GM12865 (cell line): ENCODE measurements around the gene CCT6B.
"Not testable (repeated sequence)": the region's sequence is repeated elsewhere in the genome, so short reads cannot be mapped to it uniquely, and the experiment has no call there.

Experiments
- DNase-seq: peaks from one replicate; pipeline ENCODE4 v3.0.0; 2010; ENCODE audit warnings: low read depth
- H3K4me3 ChIP-seq: 2 replicates; pipeline ENCODE4 v1.5.1; 2011; ENCODE audit warnings: mild to moderate bottlenecking, low read depth, low read length, control low read depth
- TF ChIP-seq, protein P1 (sequence below): IDR thresholded peaks from 2 replicates; pipeline ENCODE4 v1.5.1; 2011; ENCODE audit warnings: low read length, control low read depth, low read depth, inconsistent platforms; ENCODE audit not compliant: insufficient read depth; ENCODE audit errors: missing control alignments

The CCT6B gene

DNA sequence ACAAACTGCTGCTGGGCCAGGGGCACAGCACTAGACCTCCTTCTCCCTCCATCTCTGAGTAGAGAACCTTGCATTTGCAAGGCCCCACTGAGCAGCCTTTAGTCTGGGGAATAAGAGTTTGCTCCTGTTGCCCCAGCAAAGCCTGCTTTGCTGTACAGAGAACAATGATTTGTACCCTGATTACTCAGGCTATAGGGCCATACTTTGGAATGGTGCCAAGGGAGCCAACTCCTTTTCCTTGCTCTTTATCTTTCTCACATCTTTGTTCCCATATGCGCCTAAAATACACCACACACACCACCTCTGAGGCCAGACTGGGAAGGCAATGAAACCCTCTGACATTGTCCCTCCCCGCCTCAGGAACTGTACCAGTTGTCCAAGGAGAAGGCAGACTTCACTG lies 40.3 kb upstream of the CCT6B start:
- DNase-seq = no peak
- TF ChIP-seq, protein P1, sequence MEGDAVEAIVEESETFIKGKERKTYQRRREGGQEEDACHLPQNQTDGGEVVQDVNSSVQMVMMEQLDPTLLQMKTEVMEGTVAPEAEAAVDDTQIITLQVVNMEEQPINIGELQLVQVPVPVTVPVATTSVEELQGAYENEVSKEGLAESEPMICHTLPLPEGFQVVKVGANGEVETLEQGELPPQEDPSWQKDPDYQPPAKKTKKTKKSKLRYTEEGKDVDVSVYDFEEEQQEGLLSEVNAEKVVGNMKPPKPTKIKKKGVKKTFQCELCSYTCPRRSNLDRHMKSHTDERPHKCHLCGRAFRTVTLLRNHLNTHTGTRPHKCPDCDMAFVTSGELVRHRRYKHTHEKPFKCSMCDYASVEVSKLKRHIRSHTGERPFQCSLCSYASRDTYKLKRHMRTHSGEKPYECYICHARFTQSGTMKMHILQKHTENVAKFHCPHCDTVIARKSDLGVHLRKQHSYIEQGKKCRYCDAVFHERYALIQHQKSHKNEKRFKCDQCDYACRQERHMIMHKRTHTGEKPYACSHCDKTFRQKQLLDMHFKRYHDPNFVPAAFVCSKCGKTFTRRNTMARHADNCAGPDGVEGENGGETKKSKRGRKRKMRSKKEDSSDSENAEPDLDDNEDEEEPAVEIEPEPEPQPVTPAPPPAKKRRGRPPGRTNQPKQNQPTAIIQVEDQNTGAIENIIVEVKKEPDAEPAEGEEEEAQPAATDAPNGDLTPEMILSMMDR = no peak
- H3K4me3 ChIP-seq = no peak overlapping the region

DNA sequence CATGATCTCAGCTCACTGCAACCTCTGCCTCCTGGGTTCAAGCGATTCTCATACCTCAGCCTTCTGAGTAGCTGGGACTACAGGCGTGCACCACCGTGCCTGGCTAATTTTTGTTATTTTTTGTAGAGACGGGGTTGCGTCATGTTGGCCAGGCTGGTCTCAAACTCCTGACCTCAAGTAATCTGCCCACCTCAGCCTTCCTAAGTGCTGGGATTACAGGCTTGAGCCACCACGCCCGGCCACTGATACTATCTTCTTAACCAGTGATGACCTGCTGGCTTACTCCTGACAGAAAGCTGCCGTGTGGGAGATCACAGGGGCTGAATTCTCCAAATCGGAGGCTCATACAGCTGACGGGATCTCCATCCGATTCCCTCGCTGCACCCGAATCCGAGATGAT lies 39.7 kb upstream of the CCT6B start:
- H3K4me3 ChIP-seq, DNase-seq: not testable (repeated sequence)

DNA sequence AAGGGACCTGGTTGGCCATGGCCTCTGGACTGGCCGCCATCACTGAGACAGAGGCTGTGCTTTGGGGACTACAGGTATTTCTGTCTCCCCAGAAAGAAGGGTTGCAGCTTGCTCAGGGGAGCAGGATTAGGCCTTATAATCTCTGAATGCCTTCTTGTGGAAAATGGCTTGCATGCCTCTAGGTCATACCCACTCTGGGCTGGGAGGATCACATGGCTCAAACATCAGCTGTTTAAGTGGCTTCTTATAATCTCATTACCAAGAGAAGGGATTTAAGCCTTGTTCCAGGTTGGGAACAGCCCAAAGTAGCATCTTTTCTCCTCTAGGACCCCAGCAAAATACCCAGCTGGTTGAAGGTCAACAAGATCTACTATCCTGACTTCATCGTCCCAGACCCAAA lies 38.2 kb upstream of the CCT6B start:
- TF ChIP-seq, protein P1 = no peak
- no peak overlapping the region for H3K4me3 ChIP-seq
- no peak for DNase-seq

DNA sequence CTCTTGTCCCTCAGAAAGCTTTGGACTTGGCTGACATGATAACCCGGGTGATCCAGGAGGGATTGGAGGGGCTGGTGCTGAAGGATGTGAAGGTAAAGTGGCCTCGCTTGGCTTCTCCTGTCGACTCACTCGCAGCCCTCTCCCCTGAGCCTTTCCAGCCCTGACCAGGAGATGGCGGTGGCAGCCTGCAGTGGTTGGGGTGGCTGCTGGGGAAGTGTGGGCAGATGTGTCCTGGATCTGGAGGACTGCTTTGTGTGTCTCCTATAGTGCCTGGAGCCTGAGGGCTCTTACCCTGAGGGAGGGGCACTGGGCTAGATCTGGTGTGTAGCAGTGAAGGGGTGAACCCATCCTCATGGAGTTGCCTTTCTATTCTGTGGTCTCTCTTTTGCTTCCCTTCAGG lies 36.9 kb upstream of the CCT6B start:
- TF ChIP-seq, protein P1 = peak; percentile 99
- H3K4me3 ChIP-seq = no peak overlapping the region
- DNase-seq = peak; percentile 85

DNA sequence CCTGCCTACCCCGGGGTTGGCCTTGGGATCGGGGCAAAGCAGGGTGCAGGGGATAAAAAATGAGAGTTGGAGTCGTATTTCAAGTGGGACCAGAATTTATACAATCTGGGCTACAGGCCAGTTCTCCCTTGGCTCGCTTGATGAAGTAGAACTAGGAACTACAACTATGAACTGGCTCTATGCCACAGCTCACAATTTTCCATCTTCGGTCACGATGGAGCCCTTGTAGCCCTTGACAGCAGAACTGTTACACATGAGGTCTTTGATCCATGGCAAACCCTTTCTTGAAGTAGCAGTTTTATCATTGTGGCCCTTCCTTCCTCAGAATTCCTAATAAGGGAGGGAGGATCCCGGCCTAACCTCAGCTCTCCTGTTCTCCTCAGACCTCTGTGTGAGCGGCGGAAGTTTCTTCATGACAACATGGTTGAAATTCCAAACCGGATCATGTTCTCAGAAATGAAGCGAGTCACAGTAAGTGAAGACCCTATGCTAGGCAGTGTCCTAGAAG lies 36.1 kb upstream of the CCT6B start:
- no peak for DNase-seq
- TF ChIP-seq, protein P1 = no peak
- no peak overlapping the region for H3K4me3 ChIP-seq

DNA sequence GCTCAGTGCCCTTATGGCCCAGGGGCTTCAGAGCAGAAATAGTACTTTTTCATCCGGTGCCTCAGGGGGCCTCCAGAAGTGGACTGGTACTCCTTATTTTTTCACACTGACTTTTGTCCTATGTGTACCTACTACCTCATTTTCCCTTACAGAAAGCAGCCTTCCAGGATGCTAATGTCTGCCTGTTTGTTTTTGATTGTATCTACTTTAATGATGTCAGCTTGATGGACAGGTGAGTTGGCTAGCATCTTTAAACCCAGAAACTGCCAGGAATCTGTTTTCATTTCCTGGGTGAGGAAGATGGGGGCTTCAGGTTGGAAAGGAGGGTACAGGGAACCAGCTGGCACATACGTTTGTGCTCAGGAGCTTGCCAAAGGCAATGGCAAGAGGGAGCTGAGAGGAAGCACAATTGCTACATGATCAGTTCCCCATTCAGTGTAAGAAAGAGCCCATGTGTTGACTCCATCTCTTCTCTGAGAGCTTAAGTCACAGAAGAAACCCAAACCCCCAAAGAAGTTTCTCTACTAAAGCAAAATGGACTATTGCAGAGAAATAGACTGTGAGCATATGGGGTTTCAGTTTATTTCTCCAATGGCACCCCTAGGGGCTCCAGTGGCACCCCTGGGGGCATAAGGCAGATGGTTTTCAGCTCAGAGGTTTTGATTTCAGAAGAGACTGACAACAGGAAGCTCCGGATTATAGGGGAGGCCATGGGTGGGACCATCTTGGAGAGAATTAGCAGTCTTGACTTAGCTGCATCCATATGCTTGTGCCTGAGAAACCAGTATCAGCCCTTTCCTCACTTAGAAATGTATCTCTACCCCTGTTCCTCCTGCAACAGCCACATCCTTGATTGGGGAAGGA lies 35.4 kb upstream of the CCT6B start:
- H3K4me3 ChIP-seq = no peak overlapping the region
- TF ChIP-seq, protein P1 = no peak
- no peak for DNase-seq

DNA sequence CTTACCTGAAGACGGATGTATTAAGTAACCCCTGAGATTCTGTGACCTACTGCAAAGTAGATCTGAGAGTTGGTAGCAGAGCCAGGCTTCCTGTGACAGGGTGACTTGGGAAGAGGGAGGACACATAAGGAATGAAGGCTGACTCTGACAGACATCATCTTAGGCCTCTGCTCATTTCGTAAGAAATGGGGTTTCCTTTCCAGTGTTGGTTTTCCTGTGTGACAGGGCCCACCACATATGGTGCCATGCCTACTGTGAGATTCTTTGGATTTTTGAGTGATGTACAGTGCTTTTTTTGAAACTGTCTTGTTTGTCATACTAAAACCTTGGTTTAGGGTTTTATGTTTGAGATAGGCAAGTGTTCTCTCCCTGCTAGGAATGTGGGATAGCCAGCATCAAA lies 31.8 kb upstream of the CCT6B start:
- H3K4me3 ChIP-seq = no peak overlapping the region
- no peak for DNase-seq
- TF ChIP-seq, protein P1 = no peak
